HL-60 (cell line): Measurements from ENCODE around the gene ARHGAP27.

Experiments
- DNase-seq, 2 experiments: peaks; one replicate each; pipeline ENCODE4 v3.0.0-alpha.2; 2010 to 2020; ENCODE audit warnings: low read depth in 1 of 2, low spot score in 1 of 2
- H3K27ac ChIP-seq: fragments of 250-450 bp; sonication (Bioruptor Pico); replicated peaks from 2 replicates; pipeline ENCODE4 v1.5.1; 2020; ENCODE audit warnings: mild to moderate bottlenecking, moderate library complexity
- H3K27me3 ChIP-seq: fragments of 250-450 bp; sonication (Bioruptor Pico); 2 replicates; pipeline ENCODE4 v1.5.1; 2021; ENCODE audit warnings: mild to moderate bottlenecking, moderate library complexity; ENCODE audit not compliant: insufficient read depth, poor library complexity, severe bottlenecking
- H3K4me3 ChIP-seq: replicated peaks from 2 replicates; pipeline ENCODE4 v1.5.1; 2011; ENCODE audit warnings: mild to moderate bottlenecking, control low read depth, low read length; ENCODE audit not compliant: insufficient read depth
- CTCF ChIP-seq: IDR thresholded peaks from one replicate; pipeline ENCODE4 v1.5.1; 2011; ENCODE audit warnings: low read length, control low read depth, inconsistent platforms; ENCODE audit not compliant: insufficient read depth
- GABPA ChIP-seq: IDR thresholded peaks from 2 replicates; pipeline ENCODE4 v1.6.1; 2012; ENCODE audit warnings: low read depth
- POLR2AphosphoS5 ChIP-seq: IDR thresholded peaks from 2 replicates; pipeline ENCODE4 v1.6.1; 2012; ENCODE audit warnings: low read depth
- REST ChIP-seq: IDR thresholded peaks from 2 replicates; pipeline ENCODE4 v1.6.1; 2012; ENCODE audit warnings: low read depth; ENCODE audit not compliant: insufficient replicate concordance
- SPI1 ChIP-seq: IDR thresholded peaks from 2 replicates; pipeline ENCODE4 v1.6.1; 2012; ENCODE audit warnings: low read depth, mild to moderate bottlenecking, borderline replicate concordance

ARHGAP27 gene

GRCh38 chr17:45380991-45381390, 51.7 kb downstream of the ARHGAP27 start:
- no peak overlapping the region for H3K4me3 ChIP-seq
- DNase-seq: no peak
- H3K27ac ChIP-seq: no peak overlapping the region
- TF ChIP-seq GABPA: no peak
- no peak for TF ChIP-seq REST
- TF ChIP-seq POLR2AphosphoS5: no peak
- no peak for TF ChIP-seq SPI1
- no peak for TF ChIP-seq CTCF
- peaks cover 2% of the 10 kb centered on the region for H3K27me3 ChIP-seq

- no peak for DNase-seq
- no peak overlapping the region for H3K27ac ChIP-seq
- TF ChIP-seq CTCF (no peak), POLR2AphosphoS5 (no peak), SPI1 (no peak), REST (no peak)
- H3K27me3 ChIP-seq: peaks cover 2% of the 10 kb centered on the region
- no peak overlapping the region for H3K4me3 ChIP-seq
These were observed 52.5 kb downstream of the ARHGAP27 start for GRCh38 chr17:45380046-45380765.

- H3K27ac ChIP-seq: no peak overlapping the region
- TF ChIP-seq POLR2AphosphoS5: no peak
- TF ChIP-seq REST: no peak
- no peak for TF ChIP-seq CTCF
- TF ChIP-seq SPI1: no peak
- TF ChIP-seq GABPA: no peak
- no peak overlapping the region for H3K4me3 ChIP-seq
- DNase-seq: no peak
- H3K27me3 ChIP-seq: peaks cover 2% of the 10 kb centered on the region
These were observed 55.3 kb downstream of the ARHGAP27 start for GRCh38 chr17:45377401-45377800.
